WERI-Rb-1 (cell line): ENCODE data around the gene ITIH5.

Source experiments
- DNase-seq: peaks from one replicate; pipeline ENCODE4 v3.0.0-alpha.2; 2020
- H3K27ac ChIP-seq: fragments of 250-450 bp; sonication (Bioruptor Pico); 2 replicates; pipeline ENCODE4 v1.5.1; 2020; ENCODE audit warnings: mild to moderate bottlenecking, moderate library complexity
- H3K27me3 ChIP-seq: fragments of 250-450 bp; sonication (Bioruptor Pico); 2 replicates; pipeline ENCODE4 v1.5.1; 2021; ENCODE audit warnings: mild to moderate bottlenecking, low read depth, moderate library complexity; ENCODE audit not compliant: insufficient read depth, severe bottlenecking
- H3K36me3 ChIP-seq: fragments of 250-450 bp; sonication (Bioruptor Pico); 2 replicates; pipeline ENCODE4 v1.5.1; 2020; ENCODE audit warnings: mild to moderate bottlenecking, moderate library complexity
- H3K4me3 ChIP-seq: 2 replicates; pipeline ENCODE4 v1.5.1; 2011; ENCODE audit warnings: low read depth, mild to moderate bottlenecking, control low read depth, low read length
- H3K9me3 ChIP-seq: fragments of 250-450 bp; sonication (Bioruptor Pico); 2 replicates; pipeline ENCODE4 v1.5.1; 2021; ENCODE audit warnings: mild to moderate bottlenecking, moderate library complexity; ENCODE audit not compliant: severe bottlenecking
- TF ChIP-seq, protein P1 (sequence below): IDR thresholded peaks from 2 replicates; pipeline ENCODE4 v1.5.1; 2011; ENCODE audit warnings: low read depth, mild to moderate bottlenecking, control low read depth, inconsistent platforms, low read length

The ITIH5 gene

DNA sequence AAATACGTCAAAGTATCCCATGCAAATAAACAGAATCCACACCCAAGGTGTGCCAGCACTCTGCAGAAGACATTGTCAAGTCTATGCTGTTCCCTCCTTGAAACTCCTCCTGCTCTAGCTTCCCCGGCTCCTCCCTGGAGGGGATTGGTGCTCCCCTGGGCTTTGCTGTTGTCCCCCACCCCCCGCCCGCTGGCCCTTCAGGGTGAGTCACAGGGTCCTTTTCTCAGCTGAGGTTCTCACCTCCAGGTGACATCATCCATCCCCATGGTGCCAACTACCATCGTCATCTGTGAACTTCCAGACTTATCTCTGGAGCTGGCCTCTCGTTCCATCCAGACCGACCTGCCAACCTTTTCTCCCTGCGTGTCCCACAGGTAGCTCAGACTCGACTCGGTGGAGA is 77.0 kb downstream of the ITIH5 start:
- Histone ChIP-seq H3K4me3 (no peak overlapping the region), H3K27me3 (peaks cover 8% of the 10 kb centered on the region), H3K9me3 (no peaks in the 10 kb centered on the region), H3K27ac (no peak overlapping the region), H3K36me3 (no peaks in the 10 kb centered on the region)
- TF ChIP-seq, protein P1, sequence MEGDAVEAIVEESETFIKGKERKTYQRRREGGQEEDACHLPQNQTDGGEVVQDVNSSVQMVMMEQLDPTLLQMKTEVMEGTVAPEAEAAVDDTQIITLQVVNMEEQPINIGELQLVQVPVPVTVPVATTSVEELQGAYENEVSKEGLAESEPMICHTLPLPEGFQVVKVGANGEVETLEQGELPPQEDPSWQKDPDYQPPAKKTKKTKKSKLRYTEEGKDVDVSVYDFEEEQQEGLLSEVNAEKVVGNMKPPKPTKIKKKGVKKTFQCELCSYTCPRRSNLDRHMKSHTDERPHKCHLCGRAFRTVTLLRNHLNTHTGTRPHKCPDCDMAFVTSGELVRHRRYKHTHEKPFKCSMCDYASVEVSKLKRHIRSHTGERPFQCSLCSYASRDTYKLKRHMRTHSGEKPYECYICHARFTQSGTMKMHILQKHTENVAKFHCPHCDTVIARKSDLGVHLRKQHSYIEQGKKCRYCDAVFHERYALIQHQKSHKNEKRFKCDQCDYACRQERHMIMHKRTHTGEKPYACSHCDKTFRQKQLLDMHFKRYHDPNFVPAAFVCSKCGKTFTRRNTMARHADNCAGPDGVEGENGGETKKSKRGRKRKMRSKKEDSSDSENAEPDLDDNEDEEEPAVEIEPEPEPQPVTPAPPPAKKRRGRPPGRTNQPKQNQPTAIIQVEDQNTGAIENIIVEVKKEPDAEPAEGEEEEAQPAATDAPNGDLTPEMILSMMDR: no peak
- no peak for DNase-seq

DNA sequence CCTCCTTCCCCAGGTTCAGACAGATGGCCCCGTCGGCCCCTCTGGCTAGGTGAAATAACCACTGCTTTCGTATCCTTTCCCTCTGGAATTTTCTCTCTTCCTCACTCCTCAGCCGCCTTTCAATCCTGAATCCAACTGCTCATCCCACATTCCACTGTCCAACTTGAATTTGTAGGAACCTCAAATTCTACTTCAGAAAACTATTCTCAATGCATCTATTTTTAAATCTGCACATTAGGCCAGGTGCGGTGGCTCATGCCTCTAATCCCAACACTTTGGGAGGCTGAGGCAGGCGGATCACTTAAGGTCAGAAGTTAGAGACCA is 78.9 kb downstream of the ITIH5 start:
- H3K4me3 ChIP-seq: no peak overlapping the region
- no peaks in the 10 kb centered on the region for H3K36me3 ChIP-seq
- no peak overlapping the region for H3K27ac ChIP-seq
- no peaks in the 10 kb centered on the region for H3K9me3 ChIP-seq
- TF ChIP-seq, protein P1: no peak
- DNase-seq: no peak
- peaks cover 8% of the 10 kb centered on the region for H3K27me3 ChIP-seq

DNA sequence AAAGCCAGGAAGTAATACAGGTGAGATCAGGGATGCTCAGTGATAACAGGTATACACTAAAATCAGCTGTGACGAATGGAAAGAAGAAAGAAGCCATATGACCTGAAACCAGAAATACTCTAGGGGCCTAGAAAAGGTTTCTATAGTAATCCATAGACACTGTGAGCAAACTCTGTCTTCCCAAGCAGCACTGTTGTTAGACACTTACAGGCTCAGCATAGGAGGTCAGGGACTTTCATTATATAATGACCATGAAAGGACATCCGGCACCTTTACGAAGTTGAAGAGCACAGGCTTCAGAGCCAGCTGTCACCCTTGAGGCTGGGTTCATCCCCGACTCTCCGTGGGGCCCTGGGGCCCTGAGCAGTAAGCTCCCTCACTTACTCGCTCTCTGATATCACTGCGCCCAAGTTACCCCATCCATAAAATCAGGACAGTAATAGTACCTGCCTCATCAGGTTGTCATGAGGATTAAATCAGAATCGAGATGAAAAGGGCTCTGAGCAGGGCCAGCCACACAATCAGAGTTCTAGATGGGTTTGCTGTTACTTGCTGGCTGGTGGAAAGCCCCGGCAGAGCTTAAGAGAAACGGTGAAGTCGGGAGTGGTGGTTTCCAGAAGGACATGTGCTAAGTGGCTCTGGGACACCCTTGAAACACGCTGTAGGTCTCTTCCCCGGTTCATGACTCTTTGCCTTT is 79.5 kb downstream of the ITIH5 start:
- Histone ChIP-seq H3K9me3 (no peaks in the 10 kb centered on the region), H3K36me3 (no peaks in the 10 kb centered on the region), H3K4me3 (no peak overlapping the region), H3K27ac (no peak overlapping the region), H3K27me3 (peaks cover 8% of the 10 kb centered on the region)
- no peak for DNase-seq
- TF ChIP-seq, protein P1: no peak

DNA sequence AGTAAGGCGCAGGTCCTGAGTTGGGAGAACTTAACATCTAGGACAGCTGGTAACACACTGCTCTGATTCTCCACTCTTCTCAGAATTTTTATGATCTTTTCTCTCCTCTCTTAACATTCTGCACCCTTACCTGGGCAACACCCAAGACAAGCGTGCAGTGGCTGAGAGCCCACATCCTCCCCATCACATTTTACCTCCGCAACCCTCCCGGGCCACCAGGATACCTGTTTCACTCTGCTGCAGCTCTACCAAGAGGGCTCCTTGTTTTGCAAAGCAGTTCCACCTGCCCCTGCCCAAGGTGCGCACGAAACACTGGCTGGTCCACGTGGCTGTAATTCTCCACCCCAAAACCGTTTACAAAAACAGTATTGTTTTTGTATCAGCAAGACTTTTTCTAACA is 81.5 kb downstream of the ITIH5 start:
- Histone ChIP-seq H3K27ac (no peak overlapping the region), H3K9me3 (no peaks in the 10 kb centered on the region), H3K36me3 (no peaks in the 10 kb centered on the region), H3K27me3 (peaks cover 14% of the 10 kb centered on the region), H3K4me3 (no peak overlapping the region)
- DNase-seq: no peak
- TF ChIP-seq, protein P1: no peak

DNA sequence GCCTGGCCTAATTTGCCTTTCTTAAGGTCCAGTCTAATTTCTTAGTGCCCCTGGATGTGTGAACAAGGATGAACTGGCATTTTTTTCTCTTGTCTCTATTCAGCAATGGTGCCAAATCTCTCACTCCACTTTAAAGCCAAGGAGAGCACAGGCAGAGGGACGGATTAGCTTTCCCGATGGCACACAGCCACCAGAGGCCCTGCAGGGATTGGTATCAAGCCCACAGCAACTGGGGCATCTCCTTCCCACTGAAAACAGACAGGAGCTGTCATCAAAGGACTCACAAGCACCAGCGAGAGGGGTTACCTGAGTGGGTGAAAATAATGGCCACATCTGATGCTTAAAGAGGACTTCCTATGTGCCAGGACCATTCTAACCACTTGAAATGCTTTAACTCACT is 83.1 kb downstream of the ITIH5 start:
- no peak overlapping the region for H3K4me3 ChIP-seq
- TF ChIP-seq, protein P1: no peak
- H3K27ac ChIP-seq: no peak overlapping the region
- no peaks in the 10 kb centered on the region for H3K36me3 ChIP-seq
- no peak for DNase-seq
- H3K27me3 ChIP-seq: peaks cover 14% of the 10 kb centered on the region
- no peaks in the 10 kb centered on the region for H3K9me3 ChIP-seq

DNA sequence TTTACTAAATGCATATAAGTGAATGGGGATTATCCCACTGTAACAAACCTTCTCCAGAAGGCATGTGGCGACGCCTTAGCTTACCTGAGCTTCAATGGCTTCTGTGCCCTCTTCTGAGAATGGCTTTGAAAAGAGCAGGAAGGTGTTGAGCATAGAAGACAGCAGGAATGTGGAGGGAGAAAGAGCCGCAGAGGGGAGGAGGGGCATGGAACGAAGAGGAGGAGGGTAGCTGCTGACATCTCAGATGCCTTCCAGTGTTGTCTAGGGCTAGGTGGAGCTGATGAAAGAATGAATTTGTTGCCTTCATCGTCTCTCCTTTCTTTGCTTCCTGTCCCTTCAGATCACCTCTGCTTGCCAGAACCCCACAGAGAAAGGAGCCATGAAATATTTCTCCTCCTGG is 86.2 kb downstream of the ITIH5 start:
- H3K36me3 ChIP-seq: no peaks in the 10 kb centered on the region
- TF ChIP-seq, protein P1: no peak
- peaks cover 8% of the 10 kb centered on the region for H3K27me3 ChIP-seq
- DNase-seq: no peak
- H3K4me3 ChIP-seq: no peak overlapping the region
- H3K27ac ChIP-seq: no peak overlapping the region
- no peaks in the 10 kb centered on the region for H3K9me3 ChIP-seq
